GM12875 (cell line): ENCODE data around the gene LRP10.

Experiments
- H3K4me3 ChIP-seq: one replicate; pipeline ENCODE4 v1.5.1; 2011; ENCODE audit warnings: low read depth, low read length, control low read depth
- TF ChIP-seq, protein P1 (sequence below): IDR thresholded peaks from 2 replicates; pipeline ENCODE4 v1.5.1; 2011; ENCODE audit warnings: low read depth, mild to moderate bottlenecking, control low read depth, inconsistent platforms, low read length, moderate library complexity, borderline replicate concordance; ENCODE audit not compliant: insufficient read depth

LRP10 gene

GRCh38 chr14:22872833-22873520 is 1.4 kb downstream of the LRP10 start:
- TF ChIP-seq, protein P1, sequence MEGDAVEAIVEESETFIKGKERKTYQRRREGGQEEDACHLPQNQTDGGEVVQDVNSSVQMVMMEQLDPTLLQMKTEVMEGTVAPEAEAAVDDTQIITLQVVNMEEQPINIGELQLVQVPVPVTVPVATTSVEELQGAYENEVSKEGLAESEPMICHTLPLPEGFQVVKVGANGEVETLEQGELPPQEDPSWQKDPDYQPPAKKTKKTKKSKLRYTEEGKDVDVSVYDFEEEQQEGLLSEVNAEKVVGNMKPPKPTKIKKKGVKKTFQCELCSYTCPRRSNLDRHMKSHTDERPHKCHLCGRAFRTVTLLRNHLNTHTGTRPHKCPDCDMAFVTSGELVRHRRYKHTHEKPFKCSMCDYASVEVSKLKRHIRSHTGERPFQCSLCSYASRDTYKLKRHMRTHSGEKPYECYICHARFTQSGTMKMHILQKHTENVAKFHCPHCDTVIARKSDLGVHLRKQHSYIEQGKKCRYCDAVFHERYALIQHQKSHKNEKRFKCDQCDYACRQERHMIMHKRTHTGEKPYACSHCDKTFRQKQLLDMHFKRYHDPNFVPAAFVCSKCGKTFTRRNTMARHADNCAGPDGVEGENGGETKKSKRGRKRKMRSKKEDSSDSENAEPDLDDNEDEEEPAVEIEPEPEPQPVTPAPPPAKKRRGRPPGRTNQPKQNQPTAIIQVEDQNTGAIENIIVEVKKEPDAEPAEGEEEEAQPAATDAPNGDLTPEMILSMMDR = no peak
- H3K4me3 ChIP-seq = peak overlapping the region; percentile 73

- H3K4me3 ChIP-seq = no peak overlapping the region
- TF ChIP-seq, protein P1 = no peak
Observed at GRCh38 chr14:22875003-22875747, 3.6 kb downstream of the LRP10 start.

DNA sequence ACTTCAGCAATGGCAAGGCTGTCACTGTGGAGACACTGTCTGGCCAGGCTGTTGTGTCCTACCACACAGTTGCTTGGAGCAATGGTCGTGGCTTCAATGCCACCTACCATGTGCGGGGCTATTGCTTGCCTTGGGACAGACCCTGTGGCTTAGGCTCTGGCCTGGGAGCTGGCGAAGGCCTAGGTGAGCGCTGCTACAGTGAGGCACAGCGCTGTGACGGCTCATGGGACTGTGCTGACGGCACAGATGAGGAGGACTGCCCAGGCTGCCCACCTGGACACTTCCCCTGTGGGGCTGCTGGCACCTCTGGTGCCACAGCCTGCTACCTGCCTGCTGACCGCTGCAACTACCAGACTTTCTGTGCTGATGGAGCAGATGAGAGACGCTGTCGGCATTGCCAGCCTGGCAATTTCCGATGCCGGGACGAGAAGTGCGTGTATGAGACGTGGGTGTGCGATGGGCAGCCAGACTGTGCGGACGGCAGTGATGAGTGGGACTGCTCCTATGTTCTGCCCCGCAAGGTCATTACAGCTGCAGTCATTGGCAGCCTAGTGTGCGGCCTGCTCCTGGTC is 4.3 kb downstream of the LRP10 start:
- H3K4me3 ChIP-seq = no peak overlapping the region
- TF ChIP-seq, protein P1 = no peak

- TF ChIP-seq, protein P1 = no peak
- no peak overlapping the region for H3K4me3 ChIP-seq
Observed at GRCh38 chr14:22877000-22877501, 5.5 kb downstream of the LRP10 start.

DNA sequence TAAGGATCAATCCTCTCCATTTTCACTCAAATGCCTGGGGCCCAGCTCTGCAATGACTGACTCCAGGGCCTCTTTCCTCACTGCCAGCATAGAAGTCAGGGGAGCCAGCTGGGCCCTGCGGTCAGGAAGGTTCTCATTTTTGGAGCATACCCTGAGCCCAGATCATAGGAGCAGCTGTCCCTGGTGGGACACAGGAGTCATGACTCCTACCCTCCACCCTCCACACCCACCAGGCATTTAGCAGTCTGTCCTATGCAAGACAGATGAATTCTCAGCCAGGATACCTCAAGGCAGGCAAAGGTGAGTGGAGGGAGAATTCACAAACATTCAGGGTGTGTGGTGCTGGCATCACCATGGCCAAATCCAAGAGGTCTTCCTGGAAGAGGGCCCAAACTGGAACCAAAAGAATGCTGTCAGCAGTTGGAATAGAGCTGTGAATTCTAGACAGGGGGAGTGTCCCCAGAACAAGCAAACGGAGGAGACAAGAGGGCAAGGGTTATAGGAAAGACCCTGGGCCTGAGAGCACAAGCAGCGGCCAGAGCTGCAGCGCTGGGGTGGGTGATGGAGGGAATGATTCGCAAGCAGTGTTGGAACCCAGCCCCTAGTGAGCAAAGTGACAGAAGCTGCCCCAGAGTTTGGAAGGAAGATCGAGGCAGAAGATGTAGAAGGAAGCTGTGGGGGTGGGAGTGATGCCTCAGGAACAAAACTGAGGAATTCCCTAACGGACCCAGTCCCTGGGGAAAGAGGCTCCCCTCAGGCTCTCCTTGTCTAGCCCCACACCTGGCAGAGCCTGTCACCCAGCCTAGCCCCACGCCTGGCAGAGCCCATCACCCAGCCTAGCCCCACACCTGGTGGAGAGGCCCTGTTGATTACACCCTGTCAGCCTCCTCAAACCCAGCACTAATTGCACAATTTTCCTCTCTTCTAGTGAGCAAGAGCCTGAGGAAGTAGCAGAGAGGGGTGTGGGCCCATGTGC is 7.0 kb downstream of the LRP10 start:
- TF ChIP-seq, protein P1 = no peak

GRCh38 chr14:22882064-22882463 is 10.5 kb downstream of the LRP10 start:
- H3K4me3 ChIP-seq = no peak overlapping the region

More for the DNA sequence above, 7.0 kb downstream of the LRP10 start:
- no peak overlapping the region for H3K4me3 ChIP-seq

More at GRCh38 chr14:22882064-22882463, 10.5 kb downstream of the LRP10 start:
- TF ChIP-seq, protein P1 = no peak
